SK-N-SH (cell line): ENCODE measurements around the gene COL5A1. TPM values are rescaled to one million over a fixed set of nuclear protein-coding genes. Genes with fewer than 3 reads are reported as not detected.

Experiments
- CTCF ChIA-PET: fragments of 300-600, 350-600 bp; formaldehyde crosslinking; extraction: SDS; loops from one replicate; lab custom pipeline; 2021; lab: Yijun Ruan, JAX
- POLR2A ChIA-PET: fragments of 350-600 bp; sonication (Branson Sonifier 250); formaldehyde crosslinking; extraction: SDS; loops from one replicate; lab custom pipeline; 2020; ENCODE audit warnings: antibody characterized with exemption, inconsistent platforms; lab: Yijun Ruan, JAX
- DNase-seq: peaks from one replicate; pipeline ENCODE4 v3.0.0; 2012
- H2AFZ ChIP-seq: fragments of 200-600 bp; sonication (generic); 2 replicates; pipeline ENCODE4 v1.8.1; 2016; ENCODE audit warnings: antibody characterized with exemption, mild to moderate bottlenecking, low read depth
- H3F3A ChIP-seq: fragments of 200-600 bp; sonication (generic); replicated peaks from 2 replicates; pipeline ENCODE3; 2016; ENCODE audit warnings: antibody characterized with exemption, mild to moderate bottlenecking; ENCODE audit not compliant: insufficient read depth
- H3K27ac ChIP-seq, 2 experiments: fragments of 200-500 bp in 1 of 2; fragments of 200-600 bp in 1 of 2; sonication (Bioruptor generic) in 1 of 2; sonication (generic), shearing (Covaris generic) in 1 of 2; 2 replicates each; pipeline versions ENCODE4 v1.5.1 to v1.6.1; 2014 to 2016; ENCODE audit warnings: low read depth in 2 of 2, inconsistent platforms in 1 of 2, low read length in 1 of 2, mild to moderate bottlenecking in 1 of 2, mixed read lengths in 1 of 2
- H3K27me3 ChIP-seq: fragments of 200-600 bp; sonication (generic), shearing (Covaris generic); 2 replicates; pipeline ENCODE4 v1.6.1; 2016; ENCODE audit warnings: mixed run types; ENCODE audit not compliant: insufficient read depth
- H3K36me3 ChIP-seq, 2 experiments: fragments of 200-500 bp in 1 of 2; fragments of 200-600 bp in 1 of 2; sonication (Bioruptor generic) in 1 of 2; sonication (generic) in 1 of 2; replicated peaks in 1 of 2; 2 replicates each; pipeline versions ENCODE3 to v1.5.1; 2014 to 2016; ENCODE audit warnings: low read length in 1 of 2, mild to moderate bottlenecking in 1 of 2; ENCODE audit not compliant: insufficient read depth in 2 of 2, control insufficient read depth in 1 of 2
- H3K4me1 ChIP-seq, 2 experiments: fragments of 200-500 bp in 1 of 2; fragments of 200-600 bp in 1 of 2; sonication (Bioruptor generic) in 1 of 2; sonication (generic), shearing (Covaris generic) in 1 of 2; 2 replicates each; pipeline versions ENCODE4 v1.5.1 to v1.6.1; 2014 to 2016; ENCODE audit warnings: low read depth in 1 of 2, low read length in 1 of 2, mixed run types in 1 of 2; ENCODE audit not compliant: insufficient read depth in 2 of 2, control insufficient read depth in 1 of 2
- H3K4me2 ChIP-seq: fragments of 200-600 bp; sonication (generic), shearing (Covaris generic); 2 replicates; pipeline ENCODE4 v1.6.1; 2017; ENCODE audit warnings: mixed run types
- H3K4me3 ChIP-seq, 2 experiments: fragments of 200-500 bp in 1 of 2; fragments of 200-600 bp in 1 of 2; sonication (Bioruptor generic) in 1 of 2; sonication (generic), shearing (Covaris generic) in 1 of 2; 2 replicates each; pipeline versions ENCODE4 v1.5.1 to v1.8.1; 2014 to 2016; ENCODE audit warnings: low read depth in 2 of 2, inconsistent platforms in 1 of 2, low read length in 1 of 2, mild to moderate bottlenecking in 1 of 2, mixed read lengths in 1 of 2, moderate library complexity in 1 of 2
- H3K79me2 ChIP-seq: fragments of 200-600 bp; sonication (generic); 2 replicates; pipeline ENCODE4 v1.8.1; 2017; ENCODE audit warnings: mild to moderate bottlenecking; ENCODE audit not compliant: insufficient read depth
- H3K9ac ChIP-seq: fragments of 200-600 bp; sonication (generic); 2 replicates; pipeline ENCODE4 v1.6.1; 2017; ENCODE audit warnings: mixed run types
- H3K9me2 ChIP-seq: fragments of 200-600 bp; sonication (generic); 2 replicates; pipeline ENCODE4 v1.6.1; 2017; ENCODE audit warnings: mixed run types
- H3K9me3 ChIP-seq: fragments of 200-600 bp; sonication (generic); 2 replicates; pipeline ENCODE4 v1.6.1; 2017; ENCODE audit warnings: mixed run types, mild to moderate bottlenecking, moderate library complexity
- H4K20me1 ChIP-seq: fragments of 200-600 bp; sonication (generic); 2 replicates; pipeline ENCODE4 v1.6.1; 2017; ENCODE audit warnings: mild to moderate bottlenecking, mixed run types; ENCODE audit not compliant: insufficient read depth
- FOXJ3 ChIP-seq: sonication (generic); formaldehyde crosslinking; IDR thresholded peaks from 2 replicates; pipeline ENCODE4 v1.5.1; 2020; ENCODE audit warnings: mild to moderate bottlenecking, missing genetic modification reagents
- FOXM1 ChIP-seq: IDR thresholded peaks from 2 replicates; pipeline ENCODE4 v1.4.0; 2012; ENCODE audit warnings: low read depth, mild to moderate bottlenecking
- GABPA ChIP-seq: IDR thresholded peaks from 2 replicates; pipeline ENCODE4 v1.4.0; 2012; ENCODE audit warnings: low read depth, mild to moderate bottlenecking
- RFX5 ChIP-seq: IDR thresholded peaks from 2 replicates; pipeline ENCODE4 v1.6.1; 2012; ENCODE audit warnings: mild to moderate bottlenecking, improper control_type of control experiment, low read length
- SIN3A ChIP-seq: IDR thresholded peaks from 2 replicates; pipeline ENCODE4 v1.6.1; 2012; ENCODE audit warnings: low read depth, mild to moderate bottlenecking, low read length, moderate library complexity, borderline replicate concordance
- SMC3 ChIP-seq: IDR thresholded peaks from 2 replicates; pipeline ENCODE4 v1.6.1; 2012; ENCODE audit warnings: low read depth, low read length, improper control_type of control experiment
- TEAD4 ChIP-seq: IDR thresholded peaks from 2 replicates; pipeline ENCODE4 v1.4.0; 2012; ENCODE audit warnings: mild to moderate bottlenecking, borderline replicate concordance; ENCODE audit not compliant: insufficient read depth
- YY1 ChIP-seq: IDR thresholded peaks from 2 replicates; pipeline ENCODE4 v1.4.0; 2012; ENCODE audit warnings: low read depth, mild to moderate bottlenecking
- WGBS: methylation state at CpG from one replicate; pipeline ENCODE4 v1.1.6; 2017; ENCODE audit warnings: low lambda C conversion rate; 5-methylcytosine and 5-hydroxymethylcytosine counted together
- polyA plus RNA-seq, 3 experiments: library from polyadenylated mRNA; depleted of rRNA; stranded (reverse); fragments of >200 nt; gene quantifications; 2 replicates each; pipeline ENCODE4 v1.2.3, GENCODE V29; 2012
- TF ChIP-seq, protein P1 (sequence below): fragments of 150-350 bp; IDR thresholded peaks from 2 replicates; pipeline ENCODE4 v1.6.1; 2017; ENCODE audit warnings: antibody characterized with exemption, low read length, low read depth, borderline replicate concordance
- TF ChIP-seq, protein P2 (sequence below): fragments of 200-600 bp; sonication (generic); IDR thresholded peaks from 2 replicates; pipeline ENCODE4 v1.6.1; 2017; ENCODE audit warnings: antibody characterized with exemption, mild to moderate bottlenecking, moderate library complexity

The COL5A1 gene
- polyA plus RNA-seq, 1 of the 3 experiments (the other 2 are of a cell fraction) = 73.8 TPM

- no peak for TF ChIP-seq SIN3A
These were observed 235.9 kb downstream of the COL5A1 start (continued) for GRCh38 chr9:134877541-134877940.

- H3K9me3 ChIP-seq = no peaks in the 10 kb centered on the region
- TF ChIP-seq RFX5 = no peak
- TF ChIP-seq, protein P1, sequence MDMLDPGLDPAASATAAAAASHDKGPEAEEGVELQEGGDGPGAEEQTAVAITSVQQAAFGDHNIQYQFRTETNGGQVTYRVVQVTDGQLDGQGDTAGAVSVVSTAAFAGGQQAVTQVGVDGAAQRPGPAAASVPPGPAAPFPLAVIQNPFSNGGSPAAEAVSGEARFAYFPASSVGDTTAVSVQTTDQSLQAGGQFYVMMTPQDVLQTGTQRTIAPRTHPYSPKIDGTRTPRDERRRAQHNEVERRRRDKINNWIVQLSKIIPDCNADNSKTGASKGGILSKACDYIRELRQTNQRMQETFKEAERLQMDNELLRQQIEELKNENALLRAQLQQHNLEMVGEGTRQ = no peak
- TF ChIP-seq FOXM1 = no peak
- no peaks in the 10 kb centered on the region for H3K79me2 ChIP-seq
- no peak overlapping the region for H2AFZ ChIP-seq
- H3F3A ChIP-seq = no peaks in the 10 kb centered on the region
- CTCF ChIA-PET = no interaction called here
- WGBS = 24% methylated on average over 6 of the region's 13 CpGs
- no peak overlapping the region for H3K4me2 ChIP-seq
- no peaks in the 10 kb centered on the region for H3K4me1 ChIP-seq
- H3K4me3 ChIP-seq = no peak overlapping the region
- no peak overlapping the region for H3K9ac ChIP-seq
- H4K20me1 ChIP-seq = no peaks in the 10 kb centered on the region
- H3K27ac ChIP-seq = no peak overlapping the region
- no peak for DNase-seq
- POLR2A ChIA-PET = no interaction called here
- no peaks in the 10 kb centered on the region for H3K27me3 ChIP-seq
- H3K9me2 ChIP-seq = no peaks in the 10 kb centered on the region
- H3K36me3 ChIP-seq = no peaks in the 10 kb centered on the region
These were observed 238.3 kb downstream of the COL5A1 start for GRCh38 chr9:134879664-134880483.

DNA sequence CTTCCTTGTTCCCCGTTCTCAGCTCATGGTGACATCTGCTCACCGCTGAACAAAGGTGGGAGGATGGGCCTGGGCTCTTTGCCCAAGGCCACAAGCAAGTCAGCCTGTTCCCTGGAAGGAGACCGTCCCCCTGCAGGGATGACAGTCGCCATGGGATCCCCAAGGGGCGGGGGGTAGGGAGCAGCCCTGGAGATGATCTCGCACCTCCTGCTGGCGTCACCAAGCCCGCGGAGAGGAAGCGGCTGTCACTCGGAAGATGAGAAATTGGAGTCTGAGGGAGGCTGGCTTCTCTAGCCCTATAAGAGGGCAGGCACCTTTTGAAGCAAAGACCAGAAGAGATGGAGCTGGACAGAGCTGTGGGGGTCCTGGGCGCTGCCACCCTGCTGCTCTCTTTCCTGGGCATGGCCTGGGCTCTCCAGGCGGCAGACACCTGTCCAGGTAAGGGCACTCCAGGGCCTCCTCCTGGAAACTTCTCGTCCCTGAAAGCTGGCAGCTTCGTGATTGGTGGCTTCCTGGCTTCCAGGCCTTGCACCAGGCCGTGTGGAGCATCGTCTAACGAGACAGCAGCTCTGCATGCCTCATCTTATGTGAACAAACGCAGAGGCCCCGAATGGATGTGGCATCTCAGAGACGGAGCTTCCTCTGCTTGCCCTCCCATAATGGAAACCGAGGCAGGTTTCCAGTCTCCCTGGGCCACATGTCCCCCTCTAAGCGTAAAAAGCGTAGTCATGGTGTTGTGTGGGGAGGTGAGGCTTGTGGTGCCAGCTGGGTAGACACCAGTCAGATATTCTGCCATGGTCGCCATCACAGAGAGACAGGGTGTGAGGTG lies 239.1 kb downstream of the COL5A1 start, which contains the start of gene FCN2:
Gene FCN2, plus strand, starts transcription at position 327 of the 829 bp plus-strand sequence. Its CDS starts 12 bp downstream, at position 339.
- WGBS = 57% methylated on average over 15 of the region's 25 CpGs
- no peak for DNase-seq
- H3K36me3 ChIP-seq = no peaks in the 10 kb centered on the region
- H3F3A ChIP-seq = no peaks in the 10 kb centered on the region
- H3K27me3 ChIP-seq = no peaks in the 10 kb centered on the region
- no peaks in the 10 kb centered on the region for H3K4me1 ChIP-seq
- no peak within 1 kb of the TSS for H3K4me2 ChIP-seq
- POLR2A ChIA-PET = no interaction called here
- no peaks in the 10 kb centered on the region for H4K20me1 ChIP-seq
- H3K9me3 ChIP-seq = no peaks in the 10 kb centered on the region
- H3K79me2 ChIP-seq = no peaks in the 10 kb centered on the region
- no peak for TF ChIP-seq YY1
- TF ChIP-seq SMC3 = no peak
- TF ChIP-seq GABPA = no peak
- no peak for TF ChIP-seq TEAD4
- no peak for TF ChIP-seq FOXJ3
- TF ChIP-seq, protein P2, sequence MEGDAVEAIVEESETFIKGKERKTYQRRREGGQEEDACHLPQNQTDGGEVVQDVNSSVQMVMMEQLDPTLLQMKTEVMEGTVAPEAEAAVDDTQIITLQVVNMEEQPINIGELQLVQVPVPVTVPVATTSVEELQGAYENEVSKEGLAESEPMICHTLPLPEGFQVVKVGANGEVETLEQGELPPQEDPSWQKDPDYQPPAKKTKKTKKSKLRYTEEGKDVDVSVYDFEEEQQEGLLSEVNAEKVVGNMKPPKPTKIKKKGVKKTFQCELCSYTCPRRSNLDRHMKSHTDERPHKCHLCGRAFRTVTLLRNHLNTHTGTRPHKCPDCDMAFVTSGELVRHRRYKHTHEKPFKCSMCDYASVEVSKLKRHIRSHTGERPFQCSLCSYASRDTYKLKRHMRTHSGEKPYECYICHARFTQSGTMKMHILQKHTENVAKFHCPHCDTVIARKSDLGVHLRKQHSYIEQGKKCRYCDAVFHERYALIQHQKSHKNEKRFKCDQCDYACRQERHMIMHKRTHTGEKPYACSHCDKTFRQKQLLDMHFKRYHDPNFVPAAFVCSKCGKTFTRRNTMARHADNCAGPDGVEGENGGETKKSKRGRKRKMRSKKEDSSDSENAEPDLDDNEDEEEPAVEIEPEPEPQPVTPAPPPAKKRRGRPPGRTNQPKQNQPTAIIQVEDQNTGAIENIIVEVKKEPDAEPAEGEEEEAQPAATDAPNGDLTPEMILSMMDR = no peak
- no peak within 1 kb of the TSS for H2AFZ ChIP-seq
- no peaks in the 10 kb centered on the region for H3K9me2 ChIP-seq
- H3K4me3 ChIP-seq = no peak within 1 kb of the TSS
- no peak within 1 kb of the TSS for H3K27ac ChIP-seq
- CTCF ChIA-PET = no interaction called here
- H3K9ac ChIP-seq = no peak within 1 kb of the TSS
